Measurements from ENCODE around the gene DPY19L1. TPM values are rescaled to one million over a fixed set of nuclear protein-coding genes. Genes with fewer than 3 reads are reported as not detected.

The DPY19L1 gene
- total RNA-seq, 4 donors from 2014 or later, result 3.5 to 7.8 (median 5.0) TPM

DNA sequence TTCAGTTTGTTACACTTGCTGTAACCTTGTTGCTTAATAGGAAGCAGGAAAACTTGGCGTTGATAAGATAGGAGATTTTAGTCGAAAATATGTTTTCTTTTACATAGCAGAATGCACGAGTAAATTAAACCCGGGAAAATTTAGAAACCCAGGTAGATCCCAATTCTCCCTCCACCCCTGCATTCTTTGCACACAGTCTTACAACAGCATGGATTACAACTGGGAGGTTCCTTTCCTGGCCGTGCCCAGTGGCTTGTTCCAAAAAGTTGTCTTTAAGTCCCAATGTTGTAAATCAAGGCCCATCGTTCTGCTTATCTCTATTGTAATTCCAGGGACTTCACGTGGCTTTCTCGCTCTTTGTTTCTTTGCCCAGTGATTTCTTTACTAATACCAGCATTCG lies 1.1 kb upstream of the DPY19L1 start:
- in situ Hi-C loops (cut with MboI; ENCODE audit: low sequenced_read_pairs in 4 of 4), result loop anchor here in 1 of 4 donors (25.0 kb wide), 1 partner anchor 649 kb away; the partner anchor contains the start of gene HERPUD2
- DNase-seq, result no peak
- ATAC-seq, result no peak
- Histone ChIP-seq H3K27me3 (no peaks in the 10 kb centered on the region), H3K4me3 (peak overlapping the region; percentile 66 to 87 (median 73)), H3K9me3 (no peaks in the 10 kb centered on the region), H3K4me1 (peaks cover 9 to 12% of the 10 kb centered on the region in 2 donors), H3K27ac (peak overlapping the region; percentile 80 to 93 (median 88)), H3K36me3 (no peaks in the 10 kb centered on the region)
- intact Hi-C loops (cut with DNase I; ENCODE audit: low total_unique reads), result loop anchor here (2.0 to 10.0 kb wide), 2 partner anchors 498 to 656 kb away; partner anchors contain the start of gene HERPUD2
- TF ChIP-seq POLR2A (IDR thresholded peaks at IDR 0.05), result no peak
- TF ChIP-seq, protein P1, sequence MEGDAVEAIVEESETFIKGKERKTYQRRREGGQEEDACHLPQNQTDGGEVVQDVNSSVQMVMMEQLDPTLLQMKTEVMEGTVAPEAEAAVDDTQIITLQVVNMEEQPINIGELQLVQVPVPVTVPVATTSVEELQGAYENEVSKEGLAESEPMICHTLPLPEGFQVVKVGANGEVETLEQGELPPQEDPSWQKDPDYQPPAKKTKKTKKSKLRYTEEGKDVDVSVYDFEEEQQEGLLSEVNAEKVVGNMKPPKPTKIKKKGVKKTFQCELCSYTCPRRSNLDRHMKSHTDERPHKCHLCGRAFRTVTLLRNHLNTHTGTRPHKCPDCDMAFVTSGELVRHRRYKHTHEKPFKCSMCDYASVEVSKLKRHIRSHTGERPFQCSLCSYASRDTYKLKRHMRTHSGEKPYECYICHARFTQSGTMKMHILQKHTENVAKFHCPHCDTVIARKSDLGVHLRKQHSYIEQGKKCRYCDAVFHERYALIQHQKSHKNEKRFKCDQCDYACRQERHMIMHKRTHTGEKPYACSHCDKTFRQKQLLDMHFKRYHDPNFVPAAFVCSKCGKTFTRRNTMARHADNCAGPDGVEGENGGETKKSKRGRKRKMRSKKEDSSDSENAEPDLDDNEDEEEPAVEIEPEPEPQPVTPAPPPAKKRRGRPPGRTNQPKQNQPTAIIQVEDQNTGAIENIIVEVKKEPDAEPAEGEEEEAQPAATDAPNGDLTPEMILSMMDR (IDR thresholded peaks at IDR 0.05 in 4 of 5, conservative IDR thresholded peaks at IDR 0.05 in 1 of 5), result no peak

DNA sequence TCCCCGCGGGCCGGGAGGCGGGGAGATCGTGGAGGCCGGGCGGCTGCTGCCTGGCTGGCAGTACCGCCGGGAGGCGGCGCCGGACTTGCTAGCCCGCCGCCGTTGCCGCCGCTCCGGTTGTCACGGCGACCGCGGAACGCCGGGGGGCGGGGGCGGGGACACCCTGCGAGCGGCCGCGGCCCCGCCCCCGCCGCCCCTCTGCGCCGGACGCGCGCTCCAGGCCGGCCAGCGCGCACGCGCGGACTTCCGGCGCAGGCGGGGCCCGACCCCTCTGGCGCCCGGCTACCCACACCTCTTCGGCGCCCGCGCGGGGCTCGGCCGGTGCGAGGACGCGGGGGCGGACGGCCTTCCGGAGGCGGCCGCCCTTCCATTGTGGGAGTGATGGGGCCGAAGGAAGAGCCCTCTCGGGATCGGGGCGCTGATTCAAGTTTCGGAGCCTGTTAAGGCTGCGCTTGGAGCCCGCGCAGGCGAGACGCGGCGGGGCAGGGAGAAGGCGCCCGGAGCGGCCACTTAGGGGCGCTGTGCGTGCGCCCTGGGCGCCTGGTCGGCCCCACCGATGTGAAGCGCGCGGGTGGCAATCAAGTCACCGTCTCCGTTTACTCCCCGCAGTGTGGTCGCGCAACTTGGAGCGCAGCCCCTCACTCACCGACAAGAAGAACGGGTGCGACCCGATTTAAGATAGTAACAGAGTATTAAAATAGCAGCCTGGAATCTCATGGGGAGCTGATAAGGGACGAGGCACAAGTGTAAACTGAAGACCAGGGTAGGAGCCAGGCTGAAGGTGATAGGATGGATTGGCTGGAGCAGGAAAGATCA lies 449 bp upstream of the DPY19L1 start:
- Histone ChIP-seq H3K9me3 (no peaks in the 10 kb centered on the region), H3K4me3 (peak overlapping the region; percentile 71 to 87 (median 78)), H3K27ac (peak overlapping the region; percentile 80 to 93 (median 88)), H3K4me1 (peaks cover 9 to 12% of the 10 kb centered on the region in 2 donors), H3K36me3 (no peaks in the 10 kb centered on the region), H3K27me3 (no peaks in the 10 kb centered on the region)
- peak; percentile 84 to 90 for DNase-seq
- TF ChIP-seq POLR2A (IDR thresholded peaks at IDR 0.05), result peak in 1 of 2 donors; percentile 31
- TF ChIP-seq, protein P1 (IDR thresholded peaks at IDR 0.05 in 4 of 5, conservative IDR thresholded peaks at IDR 0.05 in 1 of 5), result peak; percentile 68 to 91 (median 83)
- intact Hi-C loops (cut with DNase I; ENCODE audit: low total_unique reads), result loop anchor here (2.0 to 10.0 kb wide), 2 partner anchors 499 to 657 kb away; partner anchors contain the start of gene HERPUD2
- ATAC-seq, result peak; percentile 89 to 92
- in situ Hi-C loops (cut with MboI; ENCODE audit: low sequenced_read_pairs in 4 of 4), result loop anchor here in 1 of 4 donors (25.0 kb wide), 1 partner anchor 650 kb away; the partner anchor contains the start of gene HERPUD2

DNA sequence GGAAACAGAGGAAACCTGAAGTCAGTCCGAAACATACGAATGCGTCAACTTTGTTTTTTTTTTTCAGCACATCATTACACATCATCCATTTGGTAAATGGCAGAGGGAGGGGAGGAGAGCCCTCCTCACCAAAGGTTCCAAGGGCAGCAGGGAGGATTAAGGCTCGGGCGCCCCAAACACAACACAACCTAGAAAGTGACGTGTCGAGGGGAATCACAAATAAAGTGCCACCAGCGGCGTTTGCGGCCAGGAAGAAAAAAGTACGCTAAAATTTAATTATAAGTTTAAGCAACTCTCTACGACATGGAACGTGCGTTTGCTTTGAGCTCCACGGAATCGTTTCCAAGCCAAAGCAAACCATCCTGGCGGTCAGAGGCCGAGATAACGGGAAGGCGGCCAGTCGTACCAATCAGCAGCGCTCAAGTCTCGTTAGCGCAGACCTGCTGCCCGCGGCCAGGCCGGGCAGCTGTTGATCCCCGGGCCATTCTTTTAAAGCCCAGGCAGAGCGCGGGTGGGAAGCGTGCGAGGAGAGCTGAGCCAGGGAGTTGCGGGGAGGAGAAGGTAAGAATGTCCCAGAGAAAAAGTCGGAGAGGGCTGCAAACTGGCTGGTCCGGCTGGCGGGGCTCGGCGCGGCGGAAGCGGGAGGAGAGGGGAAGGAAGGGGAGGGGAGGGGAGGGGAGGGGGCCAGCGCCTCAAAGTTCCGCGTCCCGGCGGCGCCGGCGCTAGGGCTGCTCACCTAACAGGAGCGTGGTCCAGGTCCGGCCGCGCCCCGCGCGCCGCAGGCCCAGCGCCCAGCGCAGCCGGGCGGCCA lies 719 bp downstream of the DPY19L1 start:
- H3K4me1 ChIP-seq, result peaks cover 9 to 12% of the 10 kb centered on the region in 2 donors
- in situ Hi-C loops (cut with MboI; ENCODE audit: low sequenced_read_pairs in 4 of 4) (loop anchor here in 1 of 4 donors (25.0 kb wide), 1 partner anchor 651 kb away; the partner anchor contains the start of gene HERPUD2), intact Hi-C loops (cut with DNase I; ENCODE audit: low total_unique reads) (loop anchor here (10.0 kb wide), 1 partner anchor 658 kb away; the partner anchor contains the start of gene HERPUD2)
- H3K27me3 ChIP-seq, result no peaks in the 10 kb centered on the region
- peak overlapping the region; percentile 71 to 78 (median 76) for H3K4me3 ChIP-seq
- no peaks in the 10 kb centered on the region for H3K36me3 ChIP-seq
- H3K27ac ChIP-seq, result peak overlapping the region; percentile 72 to 80 (median 76)
- no peak for TF ChIP-seq POLR2A (IDR thresholded peaks at IDR 0.05)
- TF ChIP-seq, protein P1 (IDR thresholded peaks at IDR 0.05 in 4 of 5, conservative IDR thresholded peaks at IDR 0.05 in 1 of 5), result no peak
- no peaks in the 10 kb centered on the region for H3K9me3 ChIP-seq
- peak; percentile 14 to 23 for DNase-seq
- ATAC-seq, result peak; percentile 29 to 34

DNA sequence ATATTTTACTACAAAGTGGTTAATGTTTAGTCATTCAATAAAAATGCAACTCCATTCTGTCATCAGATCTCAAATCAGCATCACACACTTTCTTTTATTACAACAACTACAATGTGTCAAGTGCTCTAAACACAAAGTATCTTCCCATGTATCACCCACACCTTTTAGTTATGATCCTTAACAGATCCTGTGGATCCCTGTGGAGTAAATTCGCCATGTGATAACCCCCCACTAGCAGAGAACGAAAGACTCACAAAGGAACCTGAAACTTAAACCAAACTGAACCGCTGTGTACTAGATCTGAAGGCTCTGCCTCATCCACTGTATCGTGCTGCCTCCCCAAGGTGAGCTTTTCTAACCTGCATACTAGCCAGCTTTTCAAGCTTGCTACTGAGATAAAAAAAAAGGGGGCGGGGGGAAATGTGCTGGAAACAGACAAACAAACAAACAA lies 1.7 kb downstream of the DPY19L1 start:
- intact Hi-C loops (cut with DNase I; ENCODE audit: low total_unique reads), result loop anchor here (10.0 kb wide), 1 partner anchor 659 kb away; the partner anchor contains the start of gene HERPUD2
- H3K36me3 ChIP-seq, result no peaks in the 10 kb centered on the region
- DNase-seq (no peak), ATAC-seq (no peak)
- H3K4me3 ChIP-seq, result no peak overlapping the region
- no peaks in the 10 kb centered on the region for H3K9me3 ChIP-seq
- H3K27ac ChIP-seq, result no peak overlapping the region
- in situ Hi-C loops (cut with MboI; ENCODE audit: low sequenced_read_pairs in 4 of 4), result loop anchor here in 1 of 4 donors (25.0 kb wide), 1 partner anchor 652 kb away; the partner anchor contains the start of gene HERPUD2
- peaks cover 9 to 12% of the 10 kb centered on the region in 2 donors for H3K4me1 ChIP-seq
- TF ChIP-seq POLR2A (IDR thresholded peaks at IDR 0.05), result no peak
- TF ChIP-seq, protein P1 (IDR thresholded peaks at IDR 0.05 in 4 of 5, conservative IDR thresholded peaks at IDR 0.05 in 1 of 5), result no peak
- H3K27me3 ChIP-seq, result no peaks in the 10 kb centered on the region
